ENCODE measurements around the gene GRM4. TPM values are rescaled to one million over a fixed set of nuclear protein-coding genes. Genes with fewer than 3 reads are reported as not detected.

The GRM4 gene
- total RNA-seq, 1 donor from 2014 or later: not detected

GRCh38 chr6:34061348-34061747 is 84.5 kb downstream of the GRM4 start:
- TF ChIP-seq, protein P1, sequence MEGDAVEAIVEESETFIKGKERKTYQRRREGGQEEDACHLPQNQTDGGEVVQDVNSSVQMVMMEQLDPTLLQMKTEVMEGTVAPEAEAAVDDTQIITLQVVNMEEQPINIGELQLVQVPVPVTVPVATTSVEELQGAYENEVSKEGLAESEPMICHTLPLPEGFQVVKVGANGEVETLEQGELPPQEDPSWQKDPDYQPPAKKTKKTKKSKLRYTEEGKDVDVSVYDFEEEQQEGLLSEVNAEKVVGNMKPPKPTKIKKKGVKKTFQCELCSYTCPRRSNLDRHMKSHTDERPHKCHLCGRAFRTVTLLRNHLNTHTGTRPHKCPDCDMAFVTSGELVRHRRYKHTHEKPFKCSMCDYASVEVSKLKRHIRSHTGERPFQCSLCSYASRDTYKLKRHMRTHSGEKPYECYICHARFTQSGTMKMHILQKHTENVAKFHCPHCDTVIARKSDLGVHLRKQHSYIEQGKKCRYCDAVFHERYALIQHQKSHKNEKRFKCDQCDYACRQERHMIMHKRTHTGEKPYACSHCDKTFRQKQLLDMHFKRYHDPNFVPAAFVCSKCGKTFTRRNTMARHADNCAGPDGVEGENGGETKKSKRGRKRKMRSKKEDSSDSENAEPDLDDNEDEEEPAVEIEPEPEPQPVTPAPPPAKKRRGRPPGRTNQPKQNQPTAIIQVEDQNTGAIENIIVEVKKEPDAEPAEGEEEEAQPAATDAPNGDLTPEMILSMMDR (IDR thresholded peaks at IDR 0.05; ENCODE audit: insufficient read depth, low read length, severe bottlenecking): no peak
- H3K36me3 ChIP-seq (ENCODE audit: control insufficient read depth, insufficient read depth, low read length): no peaks in the 10 kb centered on the region
- H3K27me3 ChIP-seq (ENCODE audit: control insufficient read depth, insufficient read depth, low read length): peaks cover 7% of the 10 kb centered on the region
- no peak overlapping the region for H3K4me3 ChIP-seq (ENCODE audit: low read depth, low read length)
- FAIRE-seq (no peak), DNase-seq (ENCODE audit: low read depth) (no peak)

- Histone ChIP-seq H3K27me3 (ENCODE audit: control insufficient read depth, insufficient read depth, low read length) (peaks cover 7% of the 10 kb centered on the region), H3K4me3 (ENCODE audit: low read depth, low read length) (no peak overlapping the region), H3K36me3 (ENCODE audit: control insufficient read depth, insufficient read depth, low read length) (no peaks in the 10 kb centered on the region)
- no peak for DNase-seq (ENCODE audit: low read depth)
- FAIRE-seq: no peak
- TF ChIP-seq, protein P1 (IDR thresholded peaks at IDR 0.05; ENCODE audit: insufficient read depth, low read length, severe bottlenecking): no peak
Observed at GRCh38 chr6:34059914-34060313, 86.0 kb downstream of the GRM4 start.

GRCh38 chr6:34059136-34059731 is 86.7 kb downstream of the GRM4 start:
- no peak for DNase-seq (ENCODE audit: low read depth)
- Histone ChIP-seq H3K27me3 (ENCODE audit: control insufficient read depth, insufficient read depth, low read length) (peaks cover 7% of the 10 kb centered on the region), H3K4me3 (ENCODE audit: low read depth, low read length) (no peak overlapping the region), H3K36me3 (ENCODE audit: control insufficient read depth, insufficient read depth, low read length) (no peaks in the 10 kb centered on the region)
- TF ChIP-seq, protein P1 (IDR thresholded peaks at IDR 0.05; ENCODE audit: insufficient read depth, low read length, severe bottlenecking): no peak
- no peak for FAIRE-seq

GRCh38 chr6:34057790-34058189 is 88.1 kb downstream of the GRM4 start:
- Histone ChIP-seq H3K27me3 (ENCODE audit: control insufficient read depth, insufficient read depth, low read length) (peaks cover 2% of the 10 kb centered on the region), H3K36me3 (ENCODE audit: control insufficient read depth, insufficient read depth, low read length) (no peaks in the 10 kb centered on the region), H3K4me3 (ENCODE audit: low read depth, low read length) (no peak overlapping the region)
- TF ChIP-seq, protein P1 (IDR thresholded peaks at IDR 0.05; ENCODE audit: insufficient read depth, low read length, severe bottlenecking): no peak
- DNase-seq (ENCODE audit: low read depth): no peak
- no peak for FAIRE-seq

DNA sequence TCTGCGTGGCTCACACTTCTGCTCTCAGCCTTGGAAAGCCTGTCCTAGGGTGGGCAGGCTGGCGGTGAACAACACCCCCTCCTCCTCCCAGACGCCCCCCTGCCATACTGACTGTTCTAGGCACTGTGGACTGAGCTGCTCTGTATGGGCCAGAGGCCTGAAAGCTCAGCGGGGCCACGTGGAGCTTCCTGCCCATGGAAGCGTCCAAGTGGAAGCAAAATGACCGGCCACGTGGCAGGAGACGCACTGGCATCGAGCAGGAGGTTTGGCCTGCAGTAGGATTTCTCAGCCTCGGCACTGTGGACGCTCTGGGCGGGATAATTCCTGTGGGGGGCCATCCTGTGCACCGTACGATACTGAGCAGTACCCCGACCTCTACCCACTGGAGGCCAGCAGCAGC is 88.7 kb downstream of the GRM4 start:
- H3K36me3 ChIP-seq (ENCODE audit: control insufficient read depth, insufficient read depth, low read length): no peaks in the 10 kb centered on the region
- TF ChIP-seq, protein P1 (IDR thresholded peaks at IDR 0.05; ENCODE audit: insufficient read depth, low read length, severe bottlenecking): no peak
- no peak for DNase-seq (ENCODE audit: low read depth)
- FAIRE-seq: no peak
- no peak overlapping the region for H3K4me3 ChIP-seq (ENCODE audit: low read depth, low read length)
- H3K27me3 ChIP-seq (ENCODE audit: control insufficient read depth, insufficient read depth, low read length): peaks cover 2% of the 10 kb centered on the region
